HAP-1 (cell line): ENCODE data around the gene ISG20L2.
A peak's percentile ranks its signal among the peaks of the same experiment; 100 is the strongest.

Experiments used
- DNase-seq, 2 experiments: peaks; one replicate each; pipeline ENCODE4 v3.0.0-alpha.2; 2016 to 2020; ENCODE audit warnings: low spot score in 2 of 2
- H3K27me3 ChIP-seq: fragments of 250-450 bp; sonication (Bioruptor Pico); 2 replicates; pipeline ENCODE4 v1.5.1; 2020; ENCODE audit warnings: low read depth, mild to moderate bottlenecking, moderate library complexity
- H3K36me3 ChIP-seq: fragments of 250-450 bp; sonication (Bioruptor Pico); replicated peaks from 2 replicates; pipeline ENCODE4 v1.5.1; 2020; ENCODE audit warnings: mild to moderate bottlenecking
- H3K4me1 ChIP-seq: fragments of 250-450 bp; sonication (Bioruptor Pico); 2 replicates; pipeline ENCODE4 v1.5.1; 2020; ENCODE audit warnings: mild to moderate bottlenecking
- H3K4me3 ChIP-seq: fragments of 250-450 bp; sonication (Bioruptor Pico); 2 replicates; pipeline ENCODE4 v1.5.1; 2020; ENCODE audit warnings: mild to moderate bottlenecking, moderate library complexity
- H3K9me3 ChIP-seq: fragments of 250-450 bp; sonication (Bioruptor Pico); 2 replicates; pipeline ENCODE4 v1.5.1; 2020; ENCODE audit warnings: mild to moderate bottlenecking, moderate library complexity
- in situ Hi-C: fragments of 300-500 bp; cut with MboI; formaldehyde crosslinking; loops from 3 replicates; pipeline ENCODE4 v1.14.3; 2020; ENCODE audit warnings: low sequenced_read_pairs, inconsistent platforms, mixed read lengths

Gene ISG20L2

DNA sequence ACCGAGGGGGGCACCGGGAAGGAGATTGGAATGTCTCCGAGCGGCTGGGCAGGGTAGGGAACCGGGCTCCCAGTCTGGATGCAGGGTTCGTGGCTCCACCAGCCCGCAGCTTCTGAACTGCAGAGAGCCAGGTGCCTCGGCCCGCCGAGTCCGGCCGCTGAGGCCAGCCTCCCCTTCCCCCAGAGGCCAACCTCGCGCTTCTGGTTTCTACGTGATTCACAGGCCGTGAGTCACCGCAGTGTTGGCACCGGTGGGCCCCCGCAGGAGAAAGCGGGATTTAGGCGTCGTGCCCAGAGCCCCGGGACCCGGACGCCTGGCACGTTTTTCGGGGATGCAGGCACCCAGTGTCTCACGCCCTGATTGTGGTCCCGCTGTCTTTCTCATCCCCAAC, 23.6 kb downstream of the ISG20L2 start:
- H3K4me1 ChIP-seq: peaks cover 28% of the 10 kb centered on the region
- peak overlapping the region; percentile 46 for H3K4me3 ChIP-seq
- H3K36me3 ChIP-seq: no peaks in the 10 kb centered on the region; the same call in 1 of the 2 replicates
- H3K27me3 ChIP-seq: no peaks in the 10 kb centered on the region
- H3K9me3 ChIP-seq: no peaks in the 10 kb centered on the region
- no peak for DNase-seq
- in situ Hi-C loops: no loop called here

DNA sequence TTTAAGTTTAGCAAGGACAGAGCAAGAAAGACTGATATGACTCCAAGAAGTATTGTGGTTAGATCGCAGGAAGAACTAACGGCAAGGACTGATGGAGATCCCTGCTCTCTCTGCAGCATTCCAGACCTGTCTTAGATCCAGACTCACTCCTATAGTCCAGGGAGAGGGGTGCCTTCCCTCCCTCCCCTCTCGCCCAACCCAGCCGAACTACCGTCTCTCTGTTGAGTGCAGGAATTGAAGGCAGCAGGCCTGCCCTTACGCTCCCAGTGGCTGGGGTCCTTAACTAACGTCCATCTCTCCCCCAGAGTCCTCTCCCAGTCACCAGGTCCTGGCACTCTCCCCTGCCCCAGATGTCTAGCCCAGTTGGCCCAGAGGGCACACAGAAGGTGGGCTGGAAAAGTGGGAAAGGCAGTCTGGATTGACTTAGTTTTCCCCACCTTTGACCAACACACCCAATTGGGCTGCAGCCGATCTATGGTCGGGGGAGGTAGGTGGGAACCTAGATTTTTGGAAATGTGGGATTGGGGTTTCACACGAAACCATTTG, 24.3 kb downstream of the ISG20L2 start:
- in situ Hi-C loops: no loop called here
- no peak for DNase-seq
- no peaks in the 10 kb centered on the region for H3K27me3 ChIP-seq
- no peaks in the 10 kb centered on the region for H3K9me3 ChIP-seq
- no peak overlapping the region for H3K4me3 ChIP-seq
- H3K36me3 ChIP-seq: no peaks in the 10 kb centered on the region; the same call in none of the 2 replicates
- H3K4me1 ChIP-seq: peaks cover 28% of the 10 kb centered on the region

DNA sequence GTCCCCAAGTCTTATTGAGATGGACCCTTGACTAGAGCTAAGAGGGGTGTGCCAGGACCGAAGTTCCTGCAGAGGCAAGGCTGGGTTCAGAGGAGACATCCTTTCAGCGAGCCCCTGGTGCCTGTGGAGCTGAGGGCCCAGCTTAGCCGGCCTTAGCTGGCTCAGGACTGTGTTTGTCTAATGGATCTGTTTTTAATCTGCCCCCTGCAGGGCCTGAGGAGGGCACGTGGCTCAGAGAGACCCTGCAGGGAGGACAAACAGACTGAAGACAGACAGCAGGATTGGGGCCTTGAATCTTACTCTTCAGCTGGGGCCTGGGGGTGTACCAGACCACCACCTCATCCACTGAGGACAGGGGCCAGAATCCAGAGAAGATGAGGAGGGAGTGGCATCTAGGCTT, 24.8 kb downstream of the ISG20L2 start:
- Histone ChIP-seq H3K4me3 (no peak overlapping the region), H3K36me3 (no peaks in the 10 kb centered on the region; the same call in none of the 2 replicates), H3K4me1 (peaks cover 28% of the 10 kb centered on the region), H3K9me3 (no peaks in the 10 kb centered on the region), H3K27me3 (no peaks in the 10 kb centered on the region)
- in situ Hi-C loops: no loop called here
- peak in 1 of 2 experiments; percentile 33 for DNase-seq

DNA sequence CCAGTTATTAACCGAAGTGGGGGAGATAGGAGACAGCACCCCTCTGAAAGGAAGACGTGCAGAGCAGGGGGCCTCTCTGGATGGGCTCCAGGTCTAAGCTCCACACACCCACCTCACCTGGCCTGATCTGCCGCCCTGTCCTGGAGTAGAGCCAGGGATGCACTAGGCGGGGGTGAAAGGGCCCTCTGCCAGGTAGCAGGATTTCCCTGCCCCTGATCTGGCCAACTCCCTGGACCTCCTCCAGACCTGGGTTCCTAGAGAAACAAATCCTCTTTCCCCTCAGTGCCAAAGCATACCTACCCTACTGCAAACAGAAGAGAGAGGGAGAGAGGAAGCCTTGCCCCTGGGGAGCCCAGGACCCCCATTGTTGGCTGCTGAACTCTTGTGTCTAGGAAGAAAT, 25.2 kb downstream of the ISG20L2 start:
- no peaks in the 10 kb centered on the region for H3K27me3 ChIP-seq
- H3K4me3 ChIP-seq: no peak overlapping the region
- no peaks in the 10 kb centered on the region for H3K9me3 ChIP-seq
- H3K36me3 ChIP-seq: no peaks in the 10 kb centered on the region; the same call in none of the 2 replicates
- in situ Hi-C loops: no loop called here
- peaks cover 28% of the 10 kb centered on the region for H3K4me1 ChIP-seq
- DNase-seq: no peak

DNA sequence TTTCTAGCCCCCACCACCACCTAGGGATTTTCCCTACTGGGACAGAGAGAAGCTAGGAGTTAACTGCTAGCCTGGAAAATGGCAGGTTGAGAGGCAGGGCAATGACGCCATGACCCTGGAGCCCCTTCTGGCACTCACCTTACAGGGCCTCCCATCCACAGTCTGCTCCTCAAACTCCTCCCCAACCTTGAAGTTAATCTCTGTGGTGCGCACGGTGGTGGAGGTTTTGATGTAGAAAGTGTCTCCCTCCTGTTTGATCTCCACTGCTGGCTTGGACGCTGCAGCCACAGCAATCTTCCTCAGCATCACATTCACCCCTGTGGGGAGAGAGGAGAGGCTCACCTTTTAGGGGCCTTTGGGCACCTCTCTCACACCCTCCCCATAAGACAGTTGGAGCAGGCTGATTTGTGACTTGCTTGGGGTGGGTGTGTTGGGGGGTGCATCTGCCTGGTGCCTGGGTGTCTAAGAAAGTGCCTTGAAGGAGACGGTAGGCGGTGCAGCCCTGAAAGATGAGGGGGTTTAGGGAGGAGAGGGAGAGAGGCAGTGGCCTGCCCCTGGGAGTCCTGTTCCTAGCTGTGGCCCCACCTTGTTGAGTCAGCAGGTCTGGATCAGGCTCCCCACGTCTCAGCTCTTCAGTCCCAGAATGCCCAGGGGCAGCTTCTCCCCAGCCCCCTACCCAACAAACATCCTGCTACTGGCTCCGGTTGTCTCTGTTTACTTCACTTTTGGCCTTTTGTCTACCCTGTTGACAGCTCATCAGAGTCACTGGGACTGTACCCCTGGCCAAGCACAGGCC, 27.6 kb downstream of the ISG20L2 start:
- H3K9me3 ChIP-seq: no peaks in the 10 kb centered on the region
- in situ Hi-C loops: no loop called here
- H3K4me3 ChIP-seq: no peak overlapping the region
- no peaks in the 10 kb centered on the region for H3K27me3 ChIP-seq
- no peak for DNase-seq
- no peaks in the 10 kb centered on the region; the same call in none of the 2 replicates for H3K36me3 ChIP-seq
- H3K4me1 ChIP-seq: peaks cover 6% of the 10 kb centered on the region

DNA sequence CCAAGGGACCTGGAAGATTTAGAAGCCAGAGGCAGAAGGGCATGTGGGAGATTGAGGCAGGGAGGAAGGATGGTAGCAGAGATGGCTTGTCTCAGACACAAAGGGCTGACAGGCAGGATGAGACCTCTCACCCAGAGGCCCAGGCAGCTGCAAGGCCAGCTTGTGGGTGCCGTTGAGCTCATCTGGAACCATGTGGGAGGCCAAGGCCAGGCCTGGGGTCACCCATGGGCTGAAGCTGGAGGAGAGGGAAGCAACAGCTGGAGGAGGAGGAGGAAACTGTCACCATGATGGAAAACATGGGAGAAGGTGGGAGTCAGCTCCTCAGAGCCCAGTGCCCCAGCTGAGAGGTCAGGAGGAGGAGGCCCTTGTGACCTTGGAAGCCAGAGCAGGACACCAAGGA, 29.6 kb downstream of the ISG20L2 start:
- DNase-seq: no peak
- Histone ChIP-seq H3K27me3 (no peaks in the 10 kb centered on the region), H3K4me1 (peaks cover under 1% of the 10 kb centered on the region), H3K4me3 (no peak overlapping the region), H3K9me3 (no peaks in the 10 kb centered on the region), H3K36me3 (no peaks in the 10 kb centered on the region; the same call in none of the 2 replicates)
- in situ Hi-C loops: no loop called here

DNA sequence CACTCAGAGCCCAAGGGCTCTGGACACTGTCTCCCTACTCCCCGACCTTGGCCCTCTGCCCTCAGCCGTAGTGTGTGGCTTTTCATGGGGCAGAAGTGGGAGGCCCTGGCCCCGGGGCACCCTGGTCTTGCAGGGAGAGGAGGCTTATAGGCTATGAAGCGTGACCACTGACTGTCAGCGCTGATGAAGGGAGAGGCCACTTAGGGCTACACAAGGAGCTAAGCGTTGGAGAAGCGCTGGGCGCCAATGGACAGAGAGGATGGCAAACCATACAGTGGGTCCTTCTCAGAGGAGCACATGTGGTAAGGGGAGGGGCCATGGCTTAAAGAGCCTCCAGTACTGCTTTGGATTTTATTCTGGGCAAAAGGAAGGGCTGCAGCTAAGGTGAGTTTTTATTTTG, 31.1 kb downstream of the ISG20L2 start:
- DNase-seq: no peak
- H3K27me3 ChIP-seq: no peaks in the 10 kb centered on the region
- no peaks in the 10 kb centered on the region; the same call in none of the 2 replicates for H3K36me3 ChIP-seq
- H3K9me3 ChIP-seq: no peaks in the 10 kb centered on the region
- peaks cover 15% of the 10 kb centered on the region for H3K4me1 ChIP-seq
- in situ Hi-C loops: no loop called here
- H3K4me3 ChIP-seq: no peak overlapping the region

DNA sequence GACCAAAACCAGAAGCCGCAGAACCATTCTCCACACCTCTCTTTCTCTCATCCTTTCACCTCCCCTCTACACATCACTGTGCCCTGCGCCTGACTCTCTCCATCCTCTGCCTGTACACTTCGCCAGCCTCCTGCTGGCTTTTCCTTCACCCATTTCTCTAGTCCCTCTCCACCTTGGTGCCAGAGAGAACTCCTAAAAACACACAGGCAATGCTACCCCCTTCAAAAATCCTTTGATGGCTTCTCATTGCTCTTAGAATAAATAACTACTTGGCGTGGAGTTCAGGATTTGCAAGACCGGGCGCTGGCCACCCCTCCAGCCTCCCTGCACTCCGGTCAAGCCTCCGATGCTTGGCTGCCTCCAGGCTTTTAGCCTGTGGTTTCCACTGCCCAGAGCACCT, 31.8 kb downstream of the ISG20L2 start:
- H3K36me3 ChIP-seq: no peaks in the 10 kb centered on the region; the same call in none of the 2 replicates
- no peak for DNase-seq
- H3K4me3 ChIP-seq: no peak overlapping the region
- H3K9me3 ChIP-seq: no peaks in the 10 kb centered on the region
- in situ Hi-C loops: no loop called here
- H3K27me3 ChIP-seq: no peaks in the 10 kb centered on the region
- H3K4me1 ChIP-seq: peaks cover 17% of the 10 kb centered on the region

DNA sequence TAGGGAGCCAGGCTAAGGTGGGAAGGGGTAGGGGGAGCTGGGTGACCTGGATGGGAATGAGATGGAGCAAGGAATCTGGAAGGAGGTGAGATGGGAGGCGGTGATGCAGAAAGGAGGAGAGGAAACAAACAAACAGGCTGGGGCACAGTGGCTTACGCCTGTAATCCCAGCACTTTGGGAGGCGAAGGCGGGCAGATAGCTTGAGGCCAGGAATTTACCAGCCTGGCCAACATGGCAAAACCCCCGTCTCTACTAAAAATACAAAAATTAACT, 33.9 kb downstream of the ISG20L2 start:
- peaks cover 21% of the 10 kb centered on the region for H3K4me1 ChIP-seq
- in situ Hi-C loops: no loop called here
- DNase-seq: no peak
- no peaks in the 10 kb centered on the region; the same call in 1 of the 2 replicates for H3K36me3 ChIP-seq
- H3K4me3 ChIP-seq: no peak overlapping the region
- H3K9me3 ChIP-seq: no peaks in the 10 kb centered on the region
- no peaks in the 10 kb centered on the region for H3K27me3 ChIP-seq

DNA sequence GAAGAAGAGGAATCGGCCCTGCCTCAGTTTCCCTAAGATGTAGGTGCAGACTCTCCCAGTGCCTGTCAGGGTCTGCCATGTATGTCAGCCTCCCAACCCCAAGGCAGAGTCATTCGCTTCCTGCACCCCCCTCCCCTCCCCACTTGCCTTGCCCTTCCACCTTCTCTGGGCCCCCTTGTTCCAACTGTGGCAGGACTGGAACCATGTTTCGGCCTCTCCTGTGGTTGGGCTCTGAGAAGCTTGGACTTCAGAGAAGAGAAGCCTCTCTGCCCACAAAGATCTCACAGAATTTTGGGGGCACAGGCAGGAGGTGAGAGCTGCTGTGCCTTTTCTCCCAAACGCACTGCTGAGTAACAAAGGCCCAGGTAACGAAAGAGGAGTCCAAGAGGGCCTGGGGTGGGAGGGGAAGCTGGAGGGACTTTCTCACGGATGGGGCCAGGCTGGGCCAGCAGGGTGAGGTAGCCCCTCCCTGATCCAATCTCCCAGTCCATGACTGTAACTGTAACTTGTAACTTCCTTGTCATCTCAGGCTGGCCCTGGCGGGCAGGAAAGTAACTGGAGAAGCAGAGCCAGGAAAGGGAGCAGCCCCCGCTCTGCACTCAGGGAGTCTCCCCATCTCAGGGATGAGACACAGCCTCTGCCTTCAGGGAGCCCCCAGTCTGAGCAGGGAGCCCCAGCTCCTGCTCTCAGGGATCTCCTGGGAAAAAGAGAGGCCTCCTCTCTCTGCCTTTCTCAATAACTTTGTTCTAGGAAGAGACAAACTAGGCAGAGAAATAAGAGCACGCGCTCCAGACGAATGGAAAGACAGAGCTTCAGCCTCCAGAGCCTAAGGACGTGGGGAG, 34.5 kb downstream of the ISG20L2 start:
- Histone ChIP-seq H3K27me3 (no peaks in the 10 kb centered on the region), H3K36me3 (no peaks in the 10 kb centered on the region), H3K9me3 (no peaks in the 10 kb centered on the region), H3K4me1 (peaks cover 25% of the 10 kb centered on the region), H3K4me3 (no peak overlapping the region)
- peak in 1 of 2 experiments; percentile 1 for DNase-seq
- in situ Hi-C loops: no loop called here

DNA sequence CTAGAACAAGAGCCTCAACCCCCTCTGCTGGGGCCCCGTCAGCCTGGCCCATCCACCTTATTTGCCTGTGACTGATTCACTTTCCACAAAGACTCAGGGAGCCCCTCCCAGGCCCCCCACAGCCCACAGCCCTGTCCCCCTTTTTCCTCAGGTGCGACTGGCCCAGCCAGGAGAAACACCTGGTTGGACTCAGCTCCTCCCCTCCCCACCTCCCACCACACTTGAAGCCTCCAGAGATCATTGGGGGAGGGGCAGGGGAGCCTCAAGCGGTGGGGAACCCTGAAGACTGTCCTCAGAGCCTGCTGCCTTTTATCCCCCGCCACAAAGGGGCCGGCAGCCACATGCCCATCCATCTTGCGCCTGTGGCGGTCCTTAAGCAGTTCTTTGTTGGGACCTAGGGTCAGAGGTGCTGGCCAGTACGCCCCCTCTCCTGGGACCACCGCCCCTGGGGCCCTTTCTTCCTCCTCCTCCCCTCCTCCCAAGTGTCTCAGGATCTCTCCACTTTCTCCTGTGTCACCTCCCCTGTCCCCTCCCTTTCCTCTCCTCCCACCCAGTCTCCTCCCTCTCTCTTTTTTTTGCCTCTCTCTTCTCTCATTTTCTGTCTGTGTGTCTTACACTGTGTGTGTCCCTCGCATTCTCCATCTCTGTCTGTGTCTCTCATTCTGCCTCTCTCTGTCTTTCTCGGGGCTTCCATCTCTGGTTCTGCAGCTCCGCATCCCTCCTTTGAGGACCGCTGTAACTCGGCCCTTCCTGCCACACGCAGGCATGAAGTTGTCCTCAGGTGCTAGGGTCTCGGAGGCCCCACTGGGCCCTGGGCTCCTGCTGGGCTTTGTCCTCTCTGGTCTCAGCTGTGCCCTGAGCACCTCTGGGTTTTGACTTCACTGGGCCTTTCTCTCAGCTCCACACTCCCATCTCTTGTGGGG, 35.4 kb downstream of the ISG20L2 start:
- H3K4me1 ChIP-seq: peaks cover 28% of the 10 kb centered on the region
- in situ Hi-C loops: no loop called here
- DNase-seq: peak; percentile 62 to 87

DNA sequence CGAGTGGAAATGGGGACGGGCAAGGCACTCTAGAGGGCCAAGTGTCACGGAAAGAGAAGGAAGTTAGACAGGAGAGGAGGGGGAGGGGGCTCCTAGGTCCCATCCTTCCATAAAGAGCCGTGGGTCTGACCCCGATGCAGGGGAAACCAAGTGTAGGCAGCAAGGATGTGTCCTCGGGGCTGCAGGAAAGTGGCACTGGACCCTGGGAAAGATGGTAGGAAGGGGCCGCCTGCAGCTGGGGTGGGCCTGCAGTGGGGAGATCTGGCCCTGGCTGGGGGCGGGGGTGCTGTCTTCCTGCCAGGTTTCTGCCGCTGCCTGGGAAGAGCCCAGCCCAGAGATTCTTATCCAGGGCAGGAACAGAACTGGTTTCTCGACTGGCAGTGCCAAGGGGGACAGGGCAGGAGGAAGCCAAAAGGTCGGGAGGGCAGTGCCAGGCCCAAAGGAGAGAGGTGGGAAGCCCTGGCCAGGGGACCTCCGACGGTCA, 36.1 kb downstream of the ISG20L2 start:
- in situ Hi-C loops: no loop called here
- Histone ChIP-seq H3K4me1 (peaks cover 28% of the 10 kb centered on the region), H3K36me3 (no peaks in the 10 kb centered on the region), H3K4me3 (no peak overlapping the region), H3K9me3 (no peaks in the 10 kb centered on the region), H3K27me3 (no peaks in the 10 kb centered on the region)
- DNase-seq: peak in 1 of 2 experiments; percentile 2

More for the DNA sequence above, 35.4 kb downstream of the ISG20L2 start:
- no peaks in the 10 kb centered on the region for H3K9me3 ChIP-seq
- H3K4me3 ChIP-seq: no peak overlapping the region
- no peaks in the 10 kb centered on the region for H3K27me3 ChIP-seq
- H3K36me3 ChIP-seq: no peaks in the 10 kb centered on the region
